Measurements from ENCODE around the gene FAM131C.
A peak's percentile ranks its signal among the peaks of the same experiment; 100 is the strongest.
"Not testable (repeated sequence)": the region's sequence is repeated elsewhere in the genome, so short reads cannot be mapped to it uniquely, and the experiment has no call there.

Gene FAM131C

GRCh38 chr1:16073490-16074119 lies at the start of gene FAM131C:
Gene FAM131C (minus strand): TSS chr1:16073651. CDS start chr1:16073442, 209 bp downstream.
- no peak for DNase-seq (ENCODE audit: low read depth, low spot score)

DNA sequence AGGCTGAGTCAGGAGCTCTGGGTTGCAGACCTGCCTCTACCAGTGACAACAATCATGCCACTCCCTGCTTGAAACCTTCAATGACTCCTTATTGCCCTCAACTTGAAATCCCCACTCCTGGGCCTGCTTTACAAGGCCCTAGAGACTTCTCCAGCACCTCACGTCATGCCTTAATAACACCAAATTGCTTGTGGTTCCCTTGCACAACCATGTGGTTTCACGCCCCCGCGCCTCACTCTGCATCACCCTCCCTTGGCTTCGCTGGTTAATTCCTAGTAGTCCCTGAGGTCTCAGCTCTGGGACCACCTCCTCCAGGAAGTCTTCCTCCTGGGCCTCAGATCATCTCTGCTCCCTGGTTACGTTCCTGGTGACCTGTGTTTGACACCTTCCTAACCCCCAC lies 49.5 kb upstream of the FAM131C start:
- no peak for DNase-seq (ENCODE audit: low read depth, low spot score)

- DNase-seq (ENCODE audit: low read depth, low spot score) = no peak
Observed at GRCh38 chr1:16122350-16122881, 49.0 kb upstream of the FAM131C start.

DNA sequence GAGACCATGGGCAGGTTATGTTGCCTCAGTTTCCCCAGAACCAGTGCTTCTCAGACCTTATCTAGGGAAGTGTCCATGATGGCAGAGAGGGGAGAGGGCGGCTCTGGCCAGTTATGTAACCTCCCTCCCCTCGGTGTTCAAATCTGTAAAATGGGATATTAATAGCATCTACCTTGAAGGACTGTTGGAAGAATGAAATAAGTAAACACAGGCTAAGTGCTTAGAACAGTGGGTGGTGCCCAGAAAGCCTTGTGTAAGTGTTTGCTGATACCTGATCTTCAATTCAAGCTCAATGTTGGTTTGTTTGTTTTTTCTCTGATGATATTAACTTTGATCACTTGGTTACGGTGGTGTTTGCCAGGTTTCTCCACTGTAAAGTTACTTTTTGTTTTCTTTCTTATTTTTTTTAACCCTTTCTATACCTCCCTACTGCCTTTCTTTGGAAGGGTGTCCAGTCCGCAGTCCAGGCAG lies 47.5 kb upstream of the FAM131C start:
- DNase-seq (ENCODE audit: low read depth, low spot score) = no peak

DNA sequence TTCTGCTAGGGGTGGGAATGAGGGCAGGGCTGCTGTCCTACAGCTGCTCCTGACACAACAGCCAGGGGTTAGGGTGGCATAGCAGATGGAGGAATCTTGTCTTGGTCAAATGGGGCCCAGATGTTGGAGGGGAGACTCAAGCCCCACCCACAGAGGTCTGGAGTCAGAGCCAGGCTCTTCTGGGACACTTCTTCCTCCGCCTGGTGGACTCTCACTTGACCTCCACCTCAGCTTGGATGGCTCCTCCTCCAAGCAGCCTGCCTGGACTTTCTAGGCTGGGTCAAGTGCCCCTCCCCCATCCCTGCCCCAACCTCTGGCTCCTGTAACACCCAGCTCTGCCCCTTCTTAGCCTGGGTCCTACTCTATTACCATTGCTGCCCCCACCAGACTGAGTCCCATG lies 47.0 kb upstream of the FAM131C start:
- no peak for DNase-seq (ENCODE audit: low read depth, low spot score)

DNA sequence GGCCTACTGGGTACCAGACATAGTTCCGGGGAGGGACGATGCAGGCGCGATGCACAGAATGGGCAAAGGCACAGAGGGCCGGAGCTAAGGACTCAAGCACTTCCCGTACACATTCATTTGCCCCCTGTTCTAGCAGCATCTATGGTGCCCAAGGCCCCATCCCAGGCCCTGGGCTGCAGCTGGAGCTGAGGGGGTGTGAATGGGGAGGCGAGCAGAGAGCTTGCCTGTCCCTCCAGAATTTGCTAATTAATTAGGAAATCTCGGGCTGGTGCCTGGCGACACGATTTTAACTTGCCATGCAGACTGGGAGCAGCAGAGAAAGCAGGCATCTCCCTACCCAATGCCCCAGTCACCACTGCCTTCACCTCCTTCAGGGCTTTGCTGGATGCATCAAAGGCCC lies 46.5 kb upstream of the FAM131C start:
- DNase-seq (ENCODE audit: low read depth, low spot score) = no peak

DNA sequence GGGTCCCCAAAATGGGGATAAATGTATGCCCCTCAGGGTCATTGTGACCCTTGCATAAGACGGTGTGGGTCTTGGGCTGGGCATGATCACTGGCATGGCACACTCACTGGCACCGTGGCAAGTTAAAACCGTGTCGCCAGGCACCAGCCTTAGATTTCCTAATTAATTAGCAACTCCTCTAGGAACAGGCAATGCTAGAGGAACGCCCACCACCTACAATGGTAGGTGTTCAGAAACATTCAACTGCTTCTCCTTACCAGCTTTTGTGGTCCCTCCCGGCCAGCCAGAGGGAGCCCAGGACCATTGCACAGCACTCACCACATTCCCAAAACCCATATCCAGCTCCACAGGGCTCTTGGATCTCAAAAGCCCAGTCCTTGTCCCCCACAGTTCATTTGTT lies 46.1 kb upstream of the FAM131C start:
- no peak for DNase-seq (ENCODE audit: low read depth, low spot score)

GRCh38 chr1:16118706-16119105 lies 45.3 kb upstream of the FAM131C start:
- no peak for DNase-seq (ENCODE audit: low read depth, low spot score)

GRCh38 chr1:16117936-16118335 lies 44.5 kb upstream of the FAM131C start:
- DNase-seq (ENCODE audit: low read depth, low spot score) = no peak

DNA sequence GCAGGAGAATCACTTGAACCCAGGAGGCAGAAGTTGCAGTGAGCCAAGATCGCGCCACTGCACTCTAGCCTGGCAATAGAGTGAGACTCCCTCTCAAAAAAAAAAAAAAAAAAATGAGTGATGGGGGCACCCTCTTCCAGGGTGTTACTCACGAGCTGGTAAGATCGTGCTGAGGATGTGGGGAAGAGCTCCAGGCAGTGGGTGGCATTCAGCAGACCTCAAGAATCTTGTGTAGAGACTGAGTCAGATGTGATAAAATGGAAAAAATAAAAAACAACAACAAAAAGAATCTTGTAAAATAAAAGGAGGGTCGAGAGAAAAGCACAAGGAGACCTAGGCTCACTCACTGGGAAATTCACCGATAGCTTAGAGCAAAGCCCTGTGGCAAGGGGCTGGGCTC lies 43.9 kb upstream of the FAM131C start:
- no peak for DNase-seq (ENCODE audit: low read depth, low spot score)

GRCh38 chr1:16116625-16117024 lies 43.2 kb upstream of the FAM131C start:
- DNase-seq (ENCODE audit: low read depth, low spot score) = no peak

DNA sequence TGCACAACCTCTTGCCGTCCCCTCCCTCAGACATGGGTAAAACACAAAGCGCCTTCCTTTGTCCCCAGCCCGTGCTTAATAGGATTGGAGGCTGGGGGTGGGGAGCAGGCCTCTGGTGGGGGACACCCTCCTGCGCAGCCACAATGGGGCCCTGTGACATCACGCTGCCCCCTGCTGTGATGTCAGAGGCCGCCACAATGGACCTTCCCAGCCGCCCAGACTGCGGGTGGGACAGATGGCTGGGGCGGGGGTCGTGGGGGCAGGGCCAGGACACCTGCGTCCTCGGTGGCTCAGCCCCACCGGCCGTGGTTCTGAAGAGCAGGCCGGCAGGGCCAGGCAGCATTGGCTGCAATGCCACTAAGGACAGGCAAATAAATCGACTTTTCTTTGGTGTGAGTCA lies 42.6 kb upstream of the FAM131C start:
- peak; percentile 47 for DNase-seq (ENCODE audit: low read depth, low spot score)

GRCh38 chr1:16115468-16115983 lies 42.1 kb upstream of the FAM131C start:
- no peak for DNase-seq (ENCODE audit: low read depth, low spot score)

DNA sequence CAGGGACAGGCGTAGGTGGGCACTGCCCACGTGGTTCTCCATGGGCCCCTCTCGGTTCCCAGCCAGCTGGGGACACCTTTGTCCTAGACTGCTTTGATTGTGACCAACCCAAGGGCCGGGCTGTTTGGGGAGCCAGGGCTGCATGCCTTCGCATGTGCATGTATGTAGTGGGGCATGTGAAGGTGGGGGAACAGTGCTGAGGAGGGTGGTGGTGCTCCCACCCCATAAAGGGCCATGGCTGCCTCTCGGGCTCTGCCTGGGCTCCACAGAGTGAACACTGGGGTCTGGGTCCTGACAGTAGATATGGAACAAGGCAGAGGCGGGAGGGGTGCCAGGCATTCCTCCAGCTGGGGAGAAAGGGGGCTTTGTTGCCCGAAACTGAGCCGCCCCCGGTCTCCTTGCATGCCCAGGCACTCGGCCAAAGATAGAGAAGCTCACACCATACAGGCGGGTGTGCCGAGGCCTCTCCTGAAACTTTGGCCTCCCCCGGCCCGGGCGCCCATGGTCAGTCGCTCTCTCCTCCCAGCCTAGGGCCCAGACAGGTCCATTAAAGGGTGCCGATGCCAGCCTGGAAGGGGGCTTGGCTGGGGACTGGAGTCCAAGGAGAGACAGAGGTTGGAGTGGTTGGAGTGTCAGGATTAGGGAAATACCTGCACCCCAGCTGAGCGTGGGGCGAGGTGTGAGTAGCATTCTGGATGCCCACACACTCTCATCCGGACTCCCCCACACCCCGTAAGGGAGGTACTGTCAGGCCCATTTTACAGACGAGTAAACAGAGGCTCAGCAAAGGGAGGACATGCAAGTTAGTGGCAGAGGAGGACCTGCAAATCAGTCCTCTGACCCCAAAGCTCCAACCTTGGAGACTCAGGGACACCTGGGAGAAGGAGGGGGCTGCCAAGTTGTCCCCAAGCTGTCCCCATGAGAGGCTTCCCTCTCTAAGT lies 41.3 kb upstream of the FAM131C start:
- DNase-seq (ENCODE audit: low read depth, low spot score) = no peak

DNA sequence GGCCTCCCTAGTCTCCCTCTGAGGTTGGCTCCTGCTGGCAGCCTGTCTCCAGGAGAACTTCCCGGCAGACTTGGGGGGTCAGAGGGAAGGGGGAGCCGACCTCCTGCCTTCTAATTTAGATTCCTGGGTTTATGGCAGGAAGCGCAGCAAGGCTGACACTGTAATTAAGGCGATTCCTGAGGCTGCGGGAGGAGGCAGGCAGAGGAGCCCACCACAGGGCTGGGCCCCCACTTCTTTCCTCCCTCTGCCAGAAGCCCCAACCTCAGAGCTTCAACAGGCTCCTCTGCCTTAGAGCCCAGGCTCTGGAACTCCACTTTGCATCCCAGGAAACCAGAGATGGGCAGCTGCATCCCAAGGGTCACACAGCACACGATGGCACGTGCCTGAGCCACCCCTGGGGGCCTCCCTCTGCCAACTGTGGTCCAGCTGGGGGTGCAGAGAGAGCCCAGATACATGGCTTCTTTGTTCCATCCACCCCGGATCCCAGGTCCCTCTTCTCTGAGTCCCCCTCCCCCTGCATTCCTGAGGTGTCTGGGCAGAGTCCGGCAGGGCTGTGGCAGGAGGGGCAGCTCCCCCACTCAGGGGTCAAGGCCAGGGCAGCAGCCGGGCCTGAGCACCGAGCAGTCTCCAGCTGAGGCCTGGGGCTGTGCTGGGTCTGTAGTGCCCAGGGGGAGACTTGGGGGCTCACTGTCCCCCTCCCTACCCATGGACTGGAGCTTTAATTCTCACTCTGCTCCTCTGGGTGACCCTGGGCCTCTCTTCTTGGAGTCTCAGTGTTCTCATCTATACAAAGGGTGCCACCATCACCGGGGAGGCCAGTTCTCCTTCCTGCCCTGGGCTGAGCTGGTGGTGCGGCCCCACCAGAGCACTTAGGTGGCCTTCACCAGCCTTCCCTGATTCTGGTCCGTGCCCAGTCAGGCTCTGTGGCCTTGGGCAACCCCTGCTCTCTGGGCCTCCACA lies 39.4 kb upstream of the FAM131C start:
- no peak for DNase-seq (ENCODE audit: low read depth, low spot score)

GRCh38 chr1:16111771-16112595 lies 38.5 kb upstream of the FAM131C start:
- no peak for DNase-seq (ENCODE audit: low read depth, low spot score)

GRCh38 chr1:16110884-16111283 lies 37.4 kb upstream of the FAM131C start:
- DNase-seq (ENCODE audit: low read depth, low spot score) = no peak

- no peak for DNase-seq (ENCODE audit: low read depth, low spot score)
Observed at GRCh38 chr1:16110456-16110855, 37.0 kb upstream of the FAM131C start.

DNA sequence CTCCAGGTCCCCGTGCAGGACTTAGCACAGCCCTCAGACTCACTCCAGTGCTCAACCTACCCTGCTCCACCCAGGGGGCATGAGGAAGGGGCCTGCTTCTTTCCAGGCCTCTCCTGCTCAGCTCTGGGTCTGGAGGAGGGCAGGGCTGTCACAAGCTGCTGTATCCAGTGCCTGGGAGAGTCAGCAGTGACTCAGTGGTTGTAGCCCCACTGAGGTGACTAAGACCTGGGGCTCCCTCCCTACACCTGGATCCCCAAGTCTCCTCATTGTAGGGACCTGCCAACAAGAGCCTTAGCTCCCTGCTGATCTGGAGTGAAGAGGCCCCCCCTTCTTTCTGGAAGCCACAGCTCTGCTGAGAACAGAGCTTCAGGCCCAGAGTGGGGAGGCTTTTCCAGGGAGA lies 36.1 kb upstream of the FAM131C start:
- DNase-seq (ENCODE audit: low read depth, low spot score) = no peak

DNA sequence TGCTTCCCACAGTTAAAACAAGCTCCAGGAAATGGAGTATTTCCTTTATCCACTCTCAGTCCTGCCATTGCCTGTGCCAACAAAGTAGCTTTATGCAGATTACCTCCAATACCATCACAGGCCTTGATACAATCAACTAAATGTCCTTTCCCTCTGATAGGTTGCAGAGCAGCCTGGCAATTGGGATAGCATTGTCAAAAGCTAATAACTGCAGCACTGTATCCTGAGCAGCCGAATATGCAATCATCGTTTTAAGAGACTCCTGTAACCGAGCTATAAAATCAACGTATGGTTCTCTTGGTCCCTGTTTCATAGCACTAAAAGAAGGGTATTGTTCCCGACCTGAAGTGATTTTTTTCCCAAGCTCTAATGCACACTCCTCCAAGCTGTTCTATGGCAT lies 33.6 kb upstream of the FAM131C start:
- DNase-seq (ENCODE audit: low read depth, low spot score) = not testable (repeated sequence)

All from iPS DF 19.7 (cell line).